ENCODE results near the gene MCAT.

Gene MCAT

GRCh38 chr22:43101306-43101705 lies 41.9 kb downstream of the MCAT start:
- Histone ChIP-seq H3K9me3 (ENCODE audit: low read depth, low read length) (no peaks in the 10 kb centered on the region), H3K36me3 (ENCODE audit: insufficient read depth, low read length) (no peaks in the 10 kb centered on the region), H3K4me3 (no peak overlapping the region), H3K9ac (ENCODE audit: insufficient read length) (no peak overlapping the region), H3K27ac (no peak overlapping the region)
- TF ChIP-seq EZH2 (IDR thresholded peaks at IDR 0.05) (no peak), FOXP2 (optimal IDR thresholded peaks at IDR 0.05; ENCODE audit: control extremely low read depth, extremely low read length, insufficient read depth) (no peak), POLR2AphosphoS5 (IDR thresholded peaks at IDR 0.05; ENCODE audit: borderline replicate concordance, low read depth, low read length) (no peak)
- DNase-seq (ENCODE audit: low read depth, low spot score) = no peak

DNA sequence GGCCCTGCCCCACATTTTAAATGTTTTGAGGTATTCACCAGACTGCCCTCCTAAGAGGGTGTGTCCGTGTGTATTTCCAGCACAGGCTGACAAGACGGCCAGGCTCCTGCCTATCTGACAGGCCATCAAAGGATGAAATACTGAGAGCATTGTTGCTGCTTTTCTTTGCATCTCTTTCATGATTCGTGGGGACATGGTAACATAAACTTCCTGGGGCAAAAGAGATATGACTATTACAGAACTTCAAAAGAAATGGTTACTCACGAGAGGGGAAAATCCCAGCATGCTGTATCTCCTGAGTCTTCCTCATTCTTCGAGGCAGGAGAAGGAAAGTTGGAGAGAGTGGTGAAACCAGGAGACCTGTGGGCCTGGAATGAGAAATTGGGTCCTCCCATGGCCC lies 43.0 kb downstream of the MCAT start:
- no peaks in the 10 kb centered on the region for H3K36me3 ChIP-seq (ENCODE audit: insufficient read depth, low read length)
- TF ChIP-seq FOXP2 (optimal IDR thresholded peaks at IDR 0.05; ENCODE audit: control extremely low read depth, extremely low read length, insufficient read depth) (no peak), POLR2AphosphoS5 (IDR thresholded peaks at IDR 0.05; ENCODE audit: borderline replicate concordance, low read depth, low read length) (no peak), EZH2 (IDR thresholded peaks at IDR 0.05) (no peak)

GRCh38 chr22:43099095-43099494 lies 44.1 kb downstream of the MCAT start:
- Histone ChIP-seq H3K9ac (ENCODE audit: insufficient read length) (no peak overlapping the region), H3K36me3 (ENCODE audit: insufficient read depth, low read length) (no peaks in the 10 kb centered on the region), H3K27ac (no peak overlapping the region), H3K4me3 (no peak overlapping the region), H3K9me3 (ENCODE audit: low read depth, low read length) (no peaks in the 10 kb centered on the region)
- TF ChIP-seq EZH2 (IDR thresholded peaks at IDR 0.05) (no peak), POLR2AphosphoS5 (IDR thresholded peaks at IDR 0.05; ENCODE audit: borderline replicate concordance, low read depth, low read length) (no peak), FOXP2 (optimal IDR thresholded peaks at IDR 0.05; ENCODE audit: control extremely low read depth, extremely low read length, insufficient read depth) (no peak)
- no peak for DNase-seq (ENCODE audit: low read depth, low spot score)

More for the DNA sequence above, 43.0 kb downstream of the MCAT start:
- H3K4me3 ChIP-seq = no peak overlapping the region
- H3K9ac ChIP-seq (ENCODE audit: insufficient read length) = no peak overlapping the region
- H3K9me3 ChIP-seq (ENCODE audit: low read depth, low read length) = no peaks in the 10 kb centered on the region
- H3K27ac ChIP-seq = no peak overlapping the region
- no peak for DNase-seq (ENCODE audit: low read depth, low spot score)

DNA sequence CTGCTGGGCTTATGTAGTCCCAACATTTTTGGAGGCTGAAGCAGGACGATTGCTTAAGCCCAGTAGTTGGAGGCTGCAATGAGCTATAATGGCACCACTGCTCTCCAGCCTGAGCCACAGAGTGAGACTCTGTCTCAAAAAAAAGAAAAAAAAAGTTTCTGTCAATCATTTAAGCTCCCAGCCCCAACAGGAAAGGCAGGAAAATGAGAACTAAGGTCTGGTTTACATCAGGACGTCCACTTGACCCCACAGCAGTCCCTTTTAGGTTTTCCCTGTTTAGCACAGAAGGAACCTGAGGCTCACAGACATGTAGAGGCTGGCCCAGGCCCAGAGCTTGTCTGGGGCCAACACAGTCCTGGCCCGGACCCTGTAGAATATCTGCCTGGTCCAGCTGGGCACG lies 44.8 kb downstream of the MCAT start:
- Histone ChIP-seq H3K9ac (ENCODE audit: insufficient read length) (no peak overlapping the region), H3K9me3 (ENCODE audit: low read depth, low read length) (no peaks in the 10 kb centered on the region)
- no peak for TF ChIP-seq EZH2 (IDR thresholded peaks at IDR 0.05)
- TF ChIP-seq FOXP2 (optimal IDR thresholded peaks at IDR 0.05; ENCODE audit: control extremely low read depth, extremely low read length, insufficient read depth) = no peak
- no peak for TF ChIP-seq POLR2AphosphoS5 (IDR thresholded peaks at IDR 0.05; ENCODE audit: borderline replicate concordance, low read depth, low read length)

GRCh38 chr22:43096420-43096819 lies 46.8 kb downstream of the MCAT start:
- no peaks in the 10 kb centered on the region for H3K36me3 ChIP-seq (ENCODE audit: insufficient read depth, low read length)
- H3K9me3 ChIP-seq (ENCODE audit: low read depth, low read length) = no peaks in the 10 kb centered on the region
- TF ChIP-seq EZH2 (IDR thresholded peaks at IDR 0.05) (no peak), FOXP2 (optimal IDR thresholded peaks at IDR 0.05; ENCODE audit: control extremely low read depth, extremely low read length, insufficient read depth) (no peak), POLR2AphosphoS5 (IDR thresholded peaks at IDR 0.05; ENCODE audit: borderline replicate concordance, low read depth, low read length) (no peak)
- H3K4me3 ChIP-seq = no peak overlapping the region
- no peak for DNase-seq (ENCODE audit: low read depth, low spot score)
- no peak overlapping the region for H3K27ac ChIP-seq
- H3K9ac ChIP-seq (ENCODE audit: insufficient read length) = no peak overlapping the region

More for the DNA sequence above, 44.8 kb downstream of the MCAT start:
- DNase-seq (ENCODE audit: low read depth, low spot score) = no peak
- H3K4me3 ChIP-seq = no peak overlapping the region
- H3K36me3 ChIP-seq (ENCODE audit: insufficient read depth, low read length) = no peaks in the 10 kb centered on the region
- no peak overlapping the region for H3K27ac ChIP-seq

- no peak overlapping the region for H3K9ac ChIP-seq (ENCODE audit: insufficient read length)
- no peak overlapping the region for H3K27ac ChIP-seq
- no peak for DNase-seq (ENCODE audit: low read depth, low spot score)
- H3K9me3 ChIP-seq (ENCODE audit: low read depth, low read length) = no peaks in the 10 kb centered on the region
- TF ChIP-seq EZH2 (IDR thresholded peaks at IDR 0.05) (no peak), FOXP2 (optimal IDR thresholded peaks at IDR 0.05; ENCODE audit: control extremely low read depth, extremely low read length, insufficient read depth) (no peak), POLR2AphosphoS5 (IDR thresholded peaks at IDR 0.05; ENCODE audit: borderline replicate concordance, low read depth, low read length) (no peak)
- no peaks in the 10 kb centered on the region for H3K36me3 ChIP-seq (ENCODE audit: insufficient read depth, low read length)
- no peak overlapping the region for H3K4me3 ChIP-seq
These were observed 48.6 kb downstream of the MCAT start for GRCh38 chr22:43094551-43094950.

DNA sequence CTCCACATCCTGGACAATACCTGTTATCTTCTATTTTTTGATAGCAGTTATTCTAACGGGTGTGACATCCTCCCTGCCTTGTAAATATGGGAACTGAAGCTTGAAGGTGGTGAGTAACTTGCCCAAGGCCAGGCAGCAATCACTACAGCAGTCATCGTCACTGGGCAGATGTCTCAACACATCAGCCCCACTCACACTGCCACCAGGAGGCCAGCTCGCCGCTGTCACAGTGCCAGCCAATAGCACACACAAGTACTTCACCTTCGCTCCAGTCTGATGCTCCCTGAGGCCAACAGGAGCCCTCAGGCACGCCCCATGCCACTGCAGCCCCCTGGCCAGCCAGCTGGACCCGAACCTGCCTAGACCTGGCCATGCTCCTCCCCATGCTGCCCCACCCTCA lies 49.1 kb downstream of the MCAT start:
- no peak for DNase-seq (ENCODE audit: low read depth, low spot score)
- H3K27ac ChIP-seq = no peak overlapping the region
- no peak overlapping the region for H3K4me3 ChIP-seq
- H3K9me3 ChIP-seq (ENCODE audit: low read depth, low read length) = no peaks in the 10 kb centered on the region
- no peak overlapping the region for H3K9ac ChIP-seq (ENCODE audit: insufficient read length)
- H3K36me3 ChIP-seq (ENCODE audit: insufficient read depth, low read length) = no peaks in the 10 kb centered on the region
- no peak for TF ChIP-seq POLR2AphosphoS5 (IDR thresholded peaks at IDR 0.05; ENCODE audit: borderline replicate concordance, low read depth, low read length)
- TF ChIP-seq EZH2 (IDR thresholded peaks at IDR 0.05) = no peak
- no peak for TF ChIP-seq FOXP2 (optimal IDR thresholded peaks at IDR 0.05; ENCODE audit: control extremely low read depth, extremely low read length, insufficient read depth)

DNA sequence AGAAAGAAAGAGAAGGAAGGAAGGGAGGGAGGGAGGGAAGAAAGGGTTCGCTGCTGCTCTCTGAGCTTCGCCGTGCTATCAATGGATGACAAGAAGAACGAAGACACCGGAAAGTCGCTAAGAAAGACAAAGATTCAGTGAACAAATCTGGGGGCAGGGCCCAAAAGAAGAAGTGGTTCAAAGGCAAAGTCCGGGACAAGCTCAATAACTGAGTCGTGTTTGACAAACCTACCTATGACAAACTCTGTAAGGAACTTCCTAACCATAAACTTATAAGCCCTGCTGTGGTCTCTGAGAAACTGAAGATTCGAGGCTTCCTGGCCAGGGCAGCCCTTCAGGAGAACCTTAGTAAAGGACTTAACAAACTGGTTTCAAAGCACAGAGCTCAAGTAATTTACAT lies 51.1 kb downstream of the MCAT start:
- DNase-seq (ENCODE audit: low read depth, low spot score) = no peak
- no peaks in the 10 kb centered on the region for H3K9me3 ChIP-seq (ENCODE audit: low read depth, low read length)
- H3K27ac ChIP-seq = no peak overlapping the region
- H3K36me3 ChIP-seq (ENCODE audit: insufficient read depth, low read length) = no peaks in the 10 kb centered on the region
- TF ChIP-seq FOXP2 (optimal IDR thresholded peaks at IDR 0.05; ENCODE audit: control extremely low read depth, extremely low read length, insufficient read depth) (no peak), EZH2 (IDR thresholded peaks at IDR 0.05) (no peak), POLR2AphosphoS5 (IDR thresholded peaks at IDR 0.05; ENCODE audit: borderline replicate concordance, low read depth, low read length) (no peak)
- no peak overlapping the region for H3K9ac ChIP-seq (ENCODE audit: insufficient read length)
- H3K4me3 ChIP-seq = no peak overlapping the region

- Histone ChIP-seq H3K9ac (ENCODE audit: insufficient read length) (no peak overlapping the region), H3K9me3 (ENCODE audit: low read depth, low read length) (no peaks in the 10 kb centered on the region), H3K4me3 (no peak overlapping the region), H3K36me3 (ENCODE audit: insufficient read depth, low read length) (no peaks in the 10 kb centered on the region), H3K27ac (no peak overlapping the region)
- peak; percentile 55 for DNase-seq (ENCODE audit: low read depth, low spot score)
- TF ChIP-seq EZH2 (IDR thresholded peaks at IDR 0.05) (no peak), FOXP2 (optimal IDR thresholded peaks at IDR 0.05; ENCODE audit: control extremely low read depth, extremely low read length, insufficient read depth) (no peak), POLR2AphosphoS5 (IDR thresholded peaks at IDR 0.05; ENCODE audit: borderline replicate concordance, low read depth, low read length) (no peak)
These were observed 52.9 kb downstream of the MCAT start for GRCh38 chr22:43090130-43090789.
